Activated CD4-positive, alpha-beta memory T cell treated with anti-CD3 and anti-CD28 coated beads, Interleukin-2, amount 10 ng/mL, durations not matched to agents 7 days and 5 days (primary cell): Measurements from ENCODE around the gene IL4R. TPM values are rescaled to one million over a fixed set of nuclear protein-coding genes. Genes with fewer than 3 reads are reported as not detected.

ENCODE experiments used
- CTCF ChIA-PET: fragments of 350-600 bp; sonication (Branson Sonifier 250); formaldehyde crosslinking; loops from one replicate; lab custom pipeline; 2021; ENCODE audit warnings: antibody characterized with exemption, inconsistent platforms; lab: Charles Lee
- POLR2A ChIA-PET: fragments of 350-600 bp; sonication (Branson Sonifier 250); formaldehyde crosslinking; loops from one replicate; lab custom pipeline; 2021; ENCODE audit warnings: antibody characterized with exemption; lab: Charles Lee
- DNase-seq: peaks from one replicate; pipeline ENCODE4 v3.0.0-alpha.2; 2020
- H3K27ac Mint-ChIP-seq: one replicate; pipeline ENCODE4 v1.8.0; 2021; ENCODE audit warnings: mild to moderate bottlenecking, mixed read lengths
- H3K27me3 Mint-ChIP-seq: one replicate; pipeline ENCODE4 v1.8.0; 2021; ENCODE audit warnings: mixed read lengths
- H3K36me3 Mint-ChIP-seq: one replicate; pipeline ENCODE4 v1.8.0; 2021; ENCODE audit warnings: low read depth, mixed read lengths
- H3K4me1 Mint-ChIP-seq: one replicate; pipeline ENCODE4 v1.8.0; 2021; ENCODE audit warnings: mixed read lengths
- H3K4me3 Mint-ChIP-seq: one replicate; pipeline ENCODE4 v1.8.0; 2021; ENCODE audit warnings: mild to moderate bottlenecking, mixed read lengths
- H3K9me3 Mint-ChIP-seq: one replicate; pipeline ENCODE4 v1.8.0; 2021; ENCODE audit warnings: mixed read lengths
- total RNA-seq, 2 experiments: library from RNA; stranded (reverse); gene quantifications; one replicate each; pipeline ENCODE4 v1.2.3, GENCODE V29; 2021

Gene IL4R
- total RNA-seq, 2 experiments from 2014 or later = 257 to 268 TPM

DNA sequence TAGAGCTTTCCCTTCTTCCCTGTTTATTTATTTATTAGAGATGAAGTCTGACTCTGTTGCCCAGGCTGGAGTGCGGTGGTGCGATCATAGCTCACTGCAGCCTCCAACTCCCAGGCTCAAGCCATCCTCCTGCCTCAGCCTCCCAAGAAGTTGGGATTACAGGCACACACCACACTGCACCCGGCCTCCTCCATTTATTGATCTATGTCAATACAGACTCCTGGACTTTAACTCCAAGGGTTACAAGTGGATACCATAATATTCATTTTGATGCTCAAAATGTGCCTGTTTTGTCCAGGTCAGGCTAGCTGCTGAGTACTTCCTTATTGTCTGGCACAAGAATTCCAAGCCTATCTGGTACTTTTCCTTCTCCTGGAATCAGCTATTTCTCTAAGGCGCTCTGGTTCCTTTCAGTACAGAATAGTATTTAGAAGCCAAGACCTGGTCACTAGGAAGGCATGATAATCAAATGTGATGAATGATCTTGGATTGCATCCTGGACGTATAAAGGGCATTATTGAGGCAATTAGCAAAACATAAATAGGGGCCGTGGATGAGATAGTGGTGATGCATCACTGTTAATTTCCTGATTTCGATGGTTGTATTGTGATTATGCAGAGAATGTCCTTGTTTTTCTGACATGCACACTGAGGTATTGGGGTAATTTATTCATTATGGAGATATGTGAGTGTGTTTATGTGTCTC is 21.7 kb downstream of the IL4R start:
- no peak overlapping the region for H3K27ac Mint-ChIP-seq

DNA sequence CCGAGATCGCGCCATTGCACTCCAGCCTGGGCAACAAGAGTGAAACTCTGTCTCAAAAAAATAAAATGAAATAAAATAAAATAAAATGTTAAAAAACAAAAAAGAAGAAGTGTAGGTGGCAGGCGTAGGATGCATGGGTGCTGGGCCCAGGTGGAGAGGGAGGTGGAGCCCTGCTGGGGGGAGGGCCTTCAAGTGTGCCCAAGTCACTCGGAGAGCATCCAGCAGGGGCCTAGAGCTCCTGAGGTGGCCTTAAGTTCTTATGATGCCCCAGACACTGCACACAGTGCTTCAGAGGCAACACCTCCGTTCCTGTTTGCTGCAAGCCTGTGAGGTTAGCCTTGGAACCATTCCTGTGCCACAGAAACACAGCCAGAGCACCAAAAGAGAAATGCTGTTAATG is 23.2 kb downstream of the IL4R start:
- peaks cover 37% of the 10 kb centered on the region for H3K4me1 Mint-ChIP-seq
- H3K27ac Mint-ChIP-seq = no peak overlapping the region
- H3K4me3 Mint-ChIP-seq = no peak overlapping the region
- no peak for DNase-seq
- CTCF ChIA-PET = interaction anchor here (1.1 kb wide), 2 partner anchors 106 to 158 kb away, joined by 3 read pairs; no protein-coding TSS in a partner anchor
- H3K27me3 Mint-ChIP-seq = no peaks in the 10 kb centered on the region
- peaks cover 94% of the 10 kb centered on the region for H3K36me3 Mint-ChIP-seq
- POLR2A ChIA-PET = interaction anchor here (0.6 kb wide), 1 partner anchor 63 kb away, joined by 3 read pairs; no protein-coding TSS in a partner anchor
- no peaks in the 10 kb centered on the region for H3K9me3 Mint-ChIP-seq

More for the DNA sequence above, 21.7 kb downstream of the IL4R start:
- POLR2A ChIA-PET = no interaction called here
- Mint-ChIP-seq H3K27me3 (no peaks in the 10 kb centered on the region), H3K9me3 (no peaks in the 10 kb centered on the region), H3K4me3 (no peak overlapping the region), H3K4me1 (peaks cover 45% of the 10 kb centered on the region), H3K36me3 (peaks cover 94% of the 10 kb centered on the region)
- CTCF ChIA-PET = interaction anchor here (1.1 kb wide), 1 partner anchor 105 kb away, joined by 3 read pairs; no protein-coding TSS in a partner anchor
- no peak for DNase-seq

DNA sequence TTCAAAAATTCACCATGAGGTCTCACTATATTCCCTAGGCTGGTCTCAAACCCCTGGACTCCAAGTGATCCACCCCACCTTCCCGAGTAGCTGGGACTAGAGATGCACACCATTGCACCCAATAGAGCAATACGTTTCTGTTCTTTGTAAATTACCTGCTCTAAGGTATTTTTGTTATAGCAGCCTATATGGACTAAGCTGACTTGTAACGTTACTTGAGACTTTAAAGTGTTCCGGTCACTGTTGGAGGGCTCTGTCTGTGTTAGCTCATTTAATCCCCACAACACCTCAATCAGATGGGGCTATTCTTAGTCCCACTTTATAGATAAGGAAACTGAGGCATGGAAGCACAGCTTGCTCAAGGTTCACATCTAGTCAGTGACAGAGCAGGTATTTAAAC is 25.4 kb downstream of the IL4R start:
- ChIA-PET CTCF (interaction anchor here (1.2 to 1.6 kb wide), 3 partner anchors 24 to 135 kb away, joined by 3 to 6 read pairs (median 3); partner anchors contain the start of gene KDM8), POLR2A (interaction anchor here (0.9 to 2.7 kb wide), 4 partner anchors 9 to 24 kb away, joined by 3 to 11 read pairs (median 4); no protein-coding TSS in a partner anchor)
- H3K27me3 Mint-ChIP-seq = no peaks in the 10 kb centered on the region
- H3K9me3 Mint-ChIP-seq = no peaks in the 10 kb centered on the region
- peaks cover 93% of the 10 kb centered on the region for H3K36me3 Mint-ChIP-seq
- no peak overlapping the region for H3K27ac Mint-ChIP-seq
- DNase-seq = no peak
- H3K4me1 Mint-ChIP-seq = peaks cover 27% of the 10 kb centered on the region
- no peak overlapping the region for H3K4me3 Mint-ChIP-seq

- Mint-ChIP-seq H3K9me3 (no peaks in the 10 kb centered on the region), H3K36me3 (peaks cover 92% of the 10 kb centered on the region), H3K4me3 (no peak overlapping the region), H3K27ac (peak overlapping the region; percentile 31), H3K4me1 (peaks cover 18% of the 10 kb centered on the region), H3K27me3 (no peaks in the 10 kb centered on the region)
- DNase-seq = no peak
- ChIA-PET POLR2A (interaction anchor here (0.9 to 2.7 kb wide), 5 partner anchors 9 to 106 kb away, joined by 3 to 11 read pairs (median 3); no protein-coding TSS in a partner anchor), CTCF (no interaction called here)
Measured at GRCh38 chr16:27340654-27341053, 26.9 kb downstream of the IL4R start.

DNA sequence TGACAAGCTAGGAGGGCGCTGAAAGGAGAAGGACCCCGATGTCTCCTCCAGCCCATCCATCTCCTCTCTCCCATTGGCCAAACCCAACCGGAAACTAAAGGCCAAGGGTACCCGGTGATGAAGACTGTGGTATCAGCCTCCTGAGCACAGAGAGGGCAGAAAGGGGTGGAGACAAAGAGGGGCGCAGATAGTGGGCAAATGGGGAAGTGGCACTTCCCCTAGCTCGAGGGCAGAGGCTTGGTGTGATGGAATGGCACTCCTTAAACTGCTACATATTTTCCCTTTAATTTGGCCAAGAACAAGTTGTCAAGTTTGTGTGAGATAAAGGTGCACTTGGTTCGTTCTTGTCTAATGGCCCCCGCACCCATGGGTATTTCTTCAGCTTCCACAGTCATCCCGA is 27.8 kb downstream of the IL4R start:
- DNase-seq = no peak
- Mint-ChIP-seq H3K27ac (no peak overlapping the region), H3K4me1 (peaks cover 16% of the 10 kb centered on the region), H3K4me3 (no peak overlapping the region), H3K36me3 (peaks cover 90% of the 10 kb centered on the region), H3K9me3 (no peaks in the 10 kb centered on the region), H3K27me3 (no peaks in the 10 kb centered on the region)
- ChIA-PET CTCF (interaction anchor here (1.0 kb wide), 1 partner anchor 111 kb away, joined by 3 read pairs; no protein-coding TSS in a partner anchor), POLR2A (interaction anchor here (0.9 to 1.7 kb wide), 3 partner anchors 9 to 24 kb away, joined by 3 to 9 read pairs (median 4); no protein-coding TSS in a partner anchor)

- ChIA-PET CTCF (interaction anchor here (1.0 kb wide), 1 partner anchor 111 kb away, joined by 3 read pairs; no protein-coding TSS in a partner anchor), POLR2A (interaction anchor here (0.9 to 1.7 kb wide), 3 partner anchors 8 to 24 kb away, joined by 3 to 9 read pairs (median 4); no protein-coding TSS in a partner anchor)
- no peaks in the 10 kb centered on the region for H3K27me3 Mint-ChIP-seq
Measured at GRCh38 chr16:27341971-27342370, 28.2 kb downstream of the IL4R start.

GRCh38 chr16:27344721-27345120 is 30.9 kb downstream of the IL4R start:
- Mint-ChIP-seq H3K9me3 (no peaks in the 10 kb centered on the region), H3K4me3 (no peak overlapping the region), H3K27me3 (no peaks in the 10 kb centered on the region), H3K4me1 (peaks cover 19% of the 10 kb centered on the region), H3K36me3 (peaks cover 93% of the 10 kb centered on the region), H3K27ac (no peak overlapping the region)
- DNase-seq = no peak
- ChIA-PET POLR2A (interaction anchor here (0.8 to 1.4 kb wide), 2 partner anchors 26 to 141 kb away, joined by 4 to 7 read pairs; partner anchors contain the start of gene KDM8), CTCF (no interaction called here)

More at GRCh38 chr16:27341971-27342370, 28.2 kb downstream of the IL4R start:
- H3K36me3 Mint-ChIP-seq = peaks cover 93% of the 10 kb centered on the region
- peaks cover 16% of the 10 kb centered on the region for H3K4me1 Mint-ChIP-seq
- DNase-seq = no peak
- no peak overlapping the region for H3K4me3 Mint-ChIP-seq
- H3K9me3 Mint-ChIP-seq = no peaks in the 10 kb centered on the region
- H3K27ac Mint-ChIP-seq = peak overlapping the region; percentile 12

- H3K9me3 Mint-ChIP-seq = no peaks in the 10 kb centered on the region
- H3K36me3 Mint-ChIP-seq = peaks cover 93% of the 10 kb centered on the region
- no peak overlapping the region for H3K4me3 Mint-ChIP-seq
- ChIA-PET CTCF (interaction anchor here (1.0 kb wide), 1 partner anchor 166 kb away, joined by 3 read pairs; no protein-coding TSS in a partner anchor), POLR2A (interaction anchor here (1.4 kb wide), 1 partner anchor 26 kb away, joined by 7 read pairs; no protein-coding TSS in a partner anchor)
- no peak overlapping the region for H3K27ac Mint-ChIP-seq
- H3K27me3 Mint-ChIP-seq = no peaks in the 10 kb centered on the region
- DNase-seq = no peak
- H3K4me1 Mint-ChIP-seq = peaks cover 19% of the 10 kb centered on the region
Measured at GRCh38 chr16:27345201-27345600, 31.4 kb downstream of the IL4R start.

GRCh38 chr16:27346819-27347218 is 33.0 kb downstream of the IL4R start:
- H3K27ac Mint-ChIP-seq = no peak overlapping the region
- POLR2A ChIA-PET = interaction anchor here (2.3 to 2.7 kb wide), 2 partner anchors 21 to 112 kb away, joined by 10 to 12 read pairs; no protein-coding TSS in a partner anchor
- CTCF ChIA-PET = no interaction called here

DNA sequence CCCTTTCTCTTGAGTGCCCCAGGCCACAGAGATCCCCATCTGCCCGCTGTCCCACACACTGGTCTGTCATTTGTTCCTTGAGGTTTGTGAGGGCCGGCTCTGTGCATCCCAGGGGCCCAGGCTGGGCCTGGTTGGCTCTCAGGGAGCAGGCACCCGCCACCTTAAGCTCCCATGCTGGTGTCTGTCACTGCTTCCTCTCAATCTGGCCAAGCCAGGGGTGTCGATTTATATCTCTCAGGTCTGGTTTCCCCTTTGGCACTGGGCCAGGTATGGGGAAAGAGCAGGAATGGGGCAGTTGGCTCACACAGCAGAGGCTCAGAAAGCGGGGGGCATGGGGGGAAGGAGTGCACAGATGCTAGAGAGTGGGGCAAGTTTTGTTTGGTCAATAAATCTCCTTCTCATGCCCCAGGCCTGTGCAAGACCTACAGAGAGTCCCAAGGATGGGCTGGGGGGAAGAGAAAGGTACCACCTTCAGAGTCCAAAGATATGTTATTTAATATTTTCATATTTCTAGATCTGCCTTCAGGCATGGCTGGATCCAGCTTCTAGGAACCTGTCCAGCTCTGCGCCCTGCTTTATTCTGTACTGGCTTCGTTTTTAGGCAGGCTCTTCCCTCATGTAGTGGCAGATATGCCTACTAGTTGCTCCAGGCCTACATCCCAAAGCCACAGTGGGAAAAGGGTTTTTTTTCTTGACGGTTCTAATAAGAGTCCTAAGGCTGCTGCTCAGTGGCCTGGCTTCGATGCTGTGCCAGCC is 34.3 kb downstream of the IL4R start:
- Mint-ChIP-seq H3K27me3 (no peaks in the 10 kb centered on the region), H3K36me3 (peaks cover 94% of the 10 kb centered on the region), H3K27ac (peak overlapping the region; percentile 51), H3K4me1 (peaks cover 16% of the 10 kb centered on the region), H3K4me3 (no peak overlapping the region), H3K9me3 (no peaks in the 10 kb centered on the region)
- no peak for DNase-seq
- ChIA-PET CTCF (interaction anchor here (2.1 kb wide), 1 partner anchor 113 kb away, joined by 8 read pairs; no protein-coding TSS in a partner anchor), POLR2A (interaction anchor here (0.9 to 2.7 kb wide), 5 partner anchors 10 to 113 kb away, joined by 3 to 12 read pairs (median 4); no protein-coding TSS in a partner anchor)

More at GRCh38 chr16:27346819-27347218, 33.0 kb downstream of the IL4R start:
- Mint-ChIP-seq H3K4me1 (peaks cover 18% of the 10 kb centered on the region), H3K27me3 (no peaks in the 10 kb centered on the region), H3K4me3 (no peak overlapping the region), H3K36me3 (peaks cover 93% of the 10 kb centered on the region), H3K9me3 (no peaks in the 10 kb centered on the region)
- no peak for DNase-seq

DNA sequence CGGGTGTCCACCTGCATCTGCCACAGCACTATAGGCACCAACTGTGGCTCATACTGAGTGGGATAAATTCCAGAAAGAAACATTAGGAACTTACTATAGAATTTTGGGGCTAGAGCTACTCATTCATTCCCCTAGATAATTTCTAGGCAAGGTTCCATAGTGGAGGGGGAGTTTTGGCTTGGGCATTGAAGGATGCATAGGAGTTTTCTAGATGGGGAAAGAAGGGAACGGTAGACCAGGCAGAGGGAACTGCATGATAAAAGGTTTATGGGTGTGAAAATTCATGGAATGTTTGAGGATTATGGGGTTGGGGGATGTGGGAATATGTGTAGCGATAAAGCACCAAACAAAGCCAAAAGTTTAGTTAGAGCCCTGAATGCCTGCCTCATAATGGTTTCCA is 35.5 kb downstream of the IL4R start:
- Mint-ChIP-seq H3K9me3 (no peaks in the 10 kb centered on the region), H3K27ac (no peak overlapping the region), H3K36me3 (peaks cover 92% of the 10 kb centered on the region), H3K4me3 (no peak overlapping the region), H3K4me1 (peaks cover 18% of the 10 kb centered on the region), H3K27me3 (no peaks in the 10 kb centered on the region)
- CTCF ChIA-PET = interaction anchor here (0.9 to 2.1 kb wide), 2 partner anchors 12 to 114 kb away, joined by 6 to 8 read pairs; no protein-coding TSS in a partner anchor
- DNase-seq = no peak
- POLR2A ChIA-PET = interaction anchor here (1.0 to 2.7 kb wide), 5 partner anchors 18 to 118 kb away, joined by 4 to 12 read pairs (median 6); no protein-coding TSS in a partner anchor

- no peaks in the 10 kb centered on the region for H3K9me3 Mint-ChIP-seq
- no peak for DNase-seq
- POLR2A ChIA-PET = interaction anchor here (1.2 to 1.8 kb wide), 5 partner anchors 8 to 119 kb away, joined by 3 to 6 read pairs (median 4); no protein-coding TSS in a partner anchor
- H3K27ac Mint-ChIP-seq = no peak overlapping the region
- no peaks in the 10 kb centered on the region for H3K27me3 Mint-ChIP-seq
- H3K36me3 Mint-ChIP-seq = peaks cover 93% of the 10 kb centered on the region
- H3K4me1 Mint-ChIP-seq = peaks cover 22% of the 10 kb centered on the region
- CTCF ChIA-PET = no interaction called here
- no peak overlapping the region for H3K4me3 Mint-ChIP-seq
Measured at GRCh38 chr16:27350006-27350405, 36.2 kb downstream of the IL4R start.
